Measurements from ENCODE around the gene ZNF277. TPM values are rescaled to one million over a fixed set of nuclear protein-coding genes. Genes with fewer than 3 reads are reported as not detected.
"Not testable (repeated sequence)": the region's sequence is repeated elsewhere in the genome, so short reads cannot be mapped to it uniquely, and the experiment has no call there.

Gene ZNF277
- total RNA-seq, 2 experiments from 2014 or later = 16.8 to 19.2 TPM

- no peaks in the 10 kb centered on the region for H3K27me3 Mint-ChIP-seq
- no peak for DNase-seq
- H3K9me3 Mint-ChIP-seq = peaks cover 6% of the 10 kb centered on the region
- H3K4me1 Mint-ChIP-seq = peaks cover 22% of the 10 kb centered on the region
- H3K27ac Mint-ChIP-seq = no peak overlapping the region
- H3K36me3 Mint-ChIP-seq = peaks cover 35% of the 10 kb centered on the region
- no peak overlapping the region for H3K4me3 Mint-ChIP-seq
Observed at GRCh38 chr7:112248598-112248997, 42.1 kb downstream of the ZNF277 start.

- not testable (repeated sequence) for H3K9me3 Mint-ChIP-seq
Observed at GRCh38 chr7:112249967-112250366, 43.5 kb downstream of the ZNF277 start.

GRCh38 chr7:112252141-112252540, 45.6 kb downstream of the ZNF277 start:
- peaks cover 43% of the 10 kb centered on the region for H3K4me1 Mint-ChIP-seq
- no peak for DNase-seq
- H3K9me3 Mint-ChIP-seq = peaks cover 3% of the 10 kb centered on the region

More at GRCh38 chr7:112249967-112250366, 43.5 kb downstream of the ZNF277 start:
- H3K27me3 Mint-ChIP-seq, H3K4me3 Mint-ChIP-seq, DNase-seq, H3K27ac Mint-ChIP-seq: not testable (repeated sequence)
- H3K4me1 Mint-ChIP-seq = peaks cover 35% of the 10 kb centered on the region
- peaks cover 34% of the 10 kb centered on the region for H3K36me3 Mint-ChIP-seq

GRCh38 chr7:112252691-112253090, 46.2 kb downstream of the ZNF277 start:
- Mint-ChIP-seq H3K27ac (no peak overlapping the region), H3K36me3 (peaks cover 15% of the 10 kb centered on the region), H3K4me1 (peaks cover 44% of the 10 kb centered on the region), H3K4me3 (no peak overlapping the region), H3K27me3 (no peaks in the 10 kb centered on the region), H3K9me3 (peaks cover 3% of the 10 kb centered on the region)
- DNase-seq = no peak

More at GRCh38 chr7:112252141-112252540, 45.6 kb downstream of the ZNF277 start:
- Mint-ChIP-seq H3K27me3 (no peaks in the 10 kb centered on the region), H3K36me3 (peaks cover 17% of the 10 kb centered on the region), H3K4me3 (no peak overlapping the region), H3K27ac (no peak overlapping the region)

GRCh38 chr7:112254156-112254555, 47.7 kb downstream of the ZNF277 start:
- peaks cover 44% of the 10 kb centered on the region for H3K4me1 Mint-ChIP-seq
- H3K9me3 Mint-ChIP-seq = no peaks in the 10 kb centered on the region
- no peaks in the 10 kb centered on the region for H3K27me3 Mint-ChIP-seq
- H3K4me3 Mint-ChIP-seq = no peak overlapping the region
- no peak for DNase-seq
- H3K36me3 Mint-ChIP-seq = peaks cover 6% of the 10 kb centered on the region
- H3K27ac Mint-ChIP-seq = no peak overlapping the region

GRCh38 chr7:112254709-112255387, 48.4 kb downstream of the ZNF277 start:
- Mint-ChIP-seq H3K4me3 (no peak overlapping the region), H3K4me1 (peaks cover 48% of the 10 kb centered on the region), H3K27ac (no peak overlapping the region), H3K36me3 (peaks cover 6% of the 10 kb centered on the region), H3K27me3 (no peaks in the 10 kb centered on the region), H3K9me3 (no peaks in the 10 kb centered on the region)
- no peak for DNase-seq

GRCh38 chr7:112255388-112255720, 48.9 kb downstream of the ZNF277 start:
- H3K4me3 Mint-ChIP-seq = no peak overlapping the region
- H3K9me3 Mint-ChIP-seq = no peaks in the 10 kb centered on the region
- H3K4me1 Mint-ChIP-seq = peaks cover 48% of the 10 kb centered on the region
- no peaks in the 10 kb centered on the region for H3K27me3 Mint-ChIP-seq
- no peak for DNase-seq
- no peak overlapping the region for H3K27ac Mint-ChIP-seq
- peaks cover 4% of the 10 kb centered on the region for H3K36me3 Mint-ChIP-seq

- no peaks in the 10 kb centered on the region for H3K36me3 Mint-ChIP-seq
- H3K4me1 Mint-ChIP-seq = peaks cover 40% of the 10 kb centered on the region
- no peaks in the 10 kb centered on the region for H3K9me3 Mint-ChIP-seq
- H3K27ac Mint-ChIP-seq = no peak overlapping the region
- DNase-seq = no peak
- no peaks in the 10 kb centered on the region for H3K27me3 Mint-ChIP-seq
- H3K4me3 Mint-ChIP-seq = no peak overlapping the region
Observed at GRCh38 chr7:112257073-112257472, 50.6 kb downstream of the ZNF277 start.

- no peaks in the 10 kb centered on the region for H3K36me3 Mint-ChIP-seq
- no peak overlapping the region for H3K4me3 Mint-ChIP-seq
- H3K27ac Mint-ChIP-seq = no peak overlapping the region
- no peak for DNase-seq
- H3K9me3 Mint-ChIP-seq = no peaks in the 10 kb centered on the region
- H3K4me1 Mint-ChIP-seq = peaks cover 33% of the 10 kb centered on the region
- H3K27me3 Mint-ChIP-seq = no peaks in the 10 kb centered on the region
Observed at GRCh38 chr7:112260911-112261310, 54.4 kb downstream of the ZNF277 start.

- no peak overlapping the region for H3K4me3 Mint-ChIP-seq
- H3K27ac Mint-ChIP-seq = no peak overlapping the region
- H3K4me1 Mint-ChIP-seq = peaks cover 32% of the 10 kb centered on the region
- H3K27me3 Mint-ChIP-seq = no peaks in the 10 kb centered on the region
- no peak for DNase-seq
- H3K36me3 Mint-ChIP-seq = no peaks in the 10 kb centered on the region
- H3K9me3 Mint-ChIP-seq = no peaks in the 10 kb centered on the region
Observed at GRCh38 chr7:112262036-112262435, 55.5 kb downstream of the ZNF277 start.

GRCh38 chr7:112262855-112263487, 56.5 kb downstream of the ZNF277 start:
- Mint-ChIP-seq H3K9me3 (no peaks in the 10 kb centered on the region), H3K27me3 (no peaks in the 10 kb centered on the region), H3K4me3 (no peak overlapping the region), H3K36me3 (no peaks in the 10 kb centered on the region), H3K27ac (no peak overlapping the region), H3K4me1 (peaks cover 33% of the 10 kb centered on the region)
- no peak for DNase-seq

GRCh38 chr7:112263519-112263918, 57.0 kb downstream of the ZNF277 start:
- DNase-seq = no peak
- peaks cover 33% of the 10 kb centered on the region for H3K4me1 Mint-ChIP-seq
- no peaks in the 10 kb centered on the region for H3K36me3 Mint-ChIP-seq
- no peaks in the 10 kb centered on the region for H3K27me3 Mint-ChIP-seq
- H3K4me3 Mint-ChIP-seq = no peak overlapping the region
- H3K27ac Mint-ChIP-seq = no peak overlapping the region
- H3K9me3 Mint-ChIP-seq = no peaks in the 10 kb centered on the region

- Mint-ChIP-seq H3K36me3 (no peaks in the 10 kb centered on the region), H3K4me3 (no peak overlapping the region), H3K4me1 (peaks cover 28% of the 10 kb centered on the region), H3K27ac (no peak overlapping the region), H3K27me3 (no peaks in the 10 kb centered on the region), H3K9me3 (no peaks in the 10 kb centered on the region)
- DNase-seq = no peak
Observed at GRCh38 chr7:112266141-112266540, 59.6 kb downstream of the ZNF277 start.

- Mint-ChIP-seq H3K27me3 (no peaks in the 10 kb centered on the region), H3K4me1 (peaks cover 28% of the 10 kb centered on the region), H3K27ac (no peak overlapping the region), H3K9me3 (no peaks in the 10 kb centered on the region), H3K36me3 (no peaks in the 10 kb centered on the region), H3K4me3 (no peak overlapping the region)
- no peak for DNase-seq
Observed at GRCh38 chr7:112266595-112267270, 60.2 kb downstream of the ZNF277 start.

- H3K27ac Mint-ChIP-seq = no peak overlapping the region
Observed at GRCh38 chr7:112267944-112268691, 61.6 kb downstream of the ZNF277 start.

More at GRCh38 chr7:112267944-112268691, 61.6 kb downstream of the ZNF277 start:
- Mint-ChIP-seq H3K27me3 (no peaks in the 10 kb centered on the region), H3K9me3 (no peaks in the 10 kb centered on the region), H3K4me3 (no peak overlapping the region), H3K4me1 (peaks cover 25% of the 10 kb centered on the region), H3K36me3 (peaks cover 3% of the 10 kb centered on the region)
- DNase-seq = no peak
